SK-N-SH (cell line): ENCODE data around the gene NHSL1. TPM values are rescaled to one million over a fixed set of nuclear protein-coding genes. Genes with fewer than 3 reads are reported as not detected.

Experiments used
- CTCF ChIA-PET: fragments of 300-600, 350-600 bp; formaldehyde crosslinking; extraction: SDS; loops from one replicate; lab custom pipeline; 2021; lab: Yijun Ruan, JAX
- POLR2A ChIA-PET: fragments of 350-600 bp; sonication (Branson Sonifier 250); formaldehyde crosslinking; extraction: SDS; loops from one replicate; lab custom pipeline; 2020; ENCODE audit warnings: antibody characterized with exemption, inconsistent platforms; lab: Yijun Ruan, JAX
- DNase-seq: peaks from one replicate; pipeline ENCODE4 v3.0.0; 2012
- H2AFZ ChIP-seq: fragments of 200-600 bp; sonication (generic); 2 replicates; pipeline ENCODE4 v1.8.1; 2016; ENCODE audit warnings: antibody characterized with exemption, mild to moderate bottlenecking, low read depth
- H3F3A ChIP-seq: fragments of 200-600 bp; sonication (generic); replicated peaks from 2 replicates; pipeline ENCODE3; 2016; ENCODE audit warnings: antibody characterized with exemption, mild to moderate bottlenecking; ENCODE audit not compliant: insufficient read depth
- H3K27ac ChIP-seq, 2 experiments: fragments of 200-500 bp in 1 of 2; fragments of 200-600 bp in 1 of 2; sonication (Bioruptor generic) in 1 of 2; sonication (generic), shearing (Covaris generic) in 1 of 2; 2 replicates each; pipeline versions ENCODE4 v1.5.1 to v1.6.1; 2014 to 2016; ENCODE audit warnings: low read depth in 2 of 2, inconsistent platforms in 1 of 2, low read length in 1 of 2, mild to moderate bottlenecking in 1 of 2, mixed read lengths in 1 of 2
- H3K27me3 ChIP-seq: fragments of 200-600 bp; sonication (generic), shearing (Covaris generic); 2 replicates; pipeline ENCODE4 v1.6.1; 2016; ENCODE audit warnings: mixed run types; ENCODE audit not compliant: insufficient read depth
- H3K36me3 ChIP-seq, 2 experiments: fragments of 200-500 bp in 1 of 2; fragments of 200-600 bp in 1 of 2; sonication (Bioruptor generic) in 1 of 2; sonication (generic) in 1 of 2; replicated peaks in 1 of 2; 2 replicates each; pipeline versions ENCODE3 to v1.5.1; 2014 to 2016; ENCODE audit warnings: low read length in 1 of 2, mild to moderate bottlenecking in 1 of 2; ENCODE audit not compliant: insufficient read depth in 2 of 2, control insufficient read depth in 1 of 2
- H3K4me1 ChIP-seq, 2 experiments: fragments of 200-500 bp in 1 of 2; fragments of 200-600 bp in 1 of 2; sonication (Bioruptor generic) in 1 of 2; sonication (generic), shearing (Covaris generic) in 1 of 2; 2 replicates each; pipeline versions ENCODE4 v1.5.1 to v1.6.1; 2014 to 2016; ENCODE audit warnings: low read depth in 1 of 2, low read length in 1 of 2, mixed run types in 1 of 2; ENCODE audit not compliant: insufficient read depth in 2 of 2, control insufficient read depth in 1 of 2
- H3K4me2 ChIP-seq: fragments of 200-600 bp; sonication (generic), shearing (Covaris generic); 2 replicates; pipeline ENCODE4 v1.6.1; 2017; ENCODE audit warnings: mixed run types
- H3K4me3 ChIP-seq, 2 experiments: fragments of 200-500 bp in 1 of 2; fragments of 200-600 bp in 1 of 2; sonication (Bioruptor generic) in 1 of 2; sonication (generic), shearing (Covaris generic) in 1 of 2; 2 replicates each; pipeline versions ENCODE4 v1.5.1 to v1.8.1; 2014 to 2016; ENCODE audit warnings: low read depth in 2 of 2, inconsistent platforms in 1 of 2, low read length in 1 of 2, mild to moderate bottlenecking in 1 of 2, mixed read lengths in 1 of 2, moderate library complexity in 1 of 2
- H3K79me2 ChIP-seq: fragments of 200-600 bp; sonication (generic); 2 replicates; pipeline ENCODE4 v1.8.1; 2017; ENCODE audit warnings: mild to moderate bottlenecking; ENCODE audit not compliant: insufficient read depth
- H3K9ac ChIP-seq: fragments of 200-600 bp; sonication (generic); 2 replicates; pipeline ENCODE4 v1.6.1; 2017; ENCODE audit warnings: mixed run types
- H3K9me2 ChIP-seq: fragments of 200-600 bp; sonication (generic); 2 replicates; pipeline ENCODE4 v1.6.1; 2017; ENCODE audit warnings: mixed run types
- H3K9me3 ChIP-seq: fragments of 200-600 bp; sonication (generic); 2 replicates; pipeline ENCODE4 v1.6.1; 2017; ENCODE audit warnings: mixed run types, mild to moderate bottlenecking, moderate library complexity
- H4K20me1 ChIP-seq: fragments of 200-600 bp; sonication (generic); 2 replicates; pipeline ENCODE4 v1.6.1; 2017; ENCODE audit warnings: mild to moderate bottlenecking, mixed run types; ENCODE audit not compliant: insufficient read depth
- CHD2 ChIP-seq: fragments of 150-350 bp; IDR thresholded peaks from 2 replicates; pipeline ENCODE4 v1.6.1; 2018; ENCODE audit warnings: low read length; ENCODE audit not compliant: partially characterized antibody
- CTCF ChIP-seq: fragments of 200-600 bp; sonication (generic); IDR thresholded peaks from 2 replicates; pipeline ENCODE4 v1.6.1; 2017; ENCODE audit warnings: antibody characterized with exemption, mild to moderate bottlenecking, moderate library complexity
- EZH2phosphoT487 ChIP-seq: fragments of 200-600 bp; sonication (generic); IDR thresholded peaks from 2 replicates; pipeline ENCODE4 v1.6.1; 2017; ENCODE audit warnings: low read depth, mixed run types, mild to moderate bottlenecking, antibody characterized with exemption, moderate library complexity, borderline replicate concordance
- FOXJ3 ChIP-seq: sonication (generic); formaldehyde crosslinking; IDR thresholded peaks from 2 replicates; pipeline ENCODE4 v1.5.1; 2020; ENCODE audit warnings: mild to moderate bottlenecking, missing genetic modification reagents
- MEF2A ChIP-seq: IDR thresholded peaks from 2 replicates; pipeline ENCODE4 v1.4.0; 2012; ENCODE audit warnings: low read depth, borderline replicate concordance
- NFIC ChIP-seq: IDR thresholded peaks from 2 replicates; pipeline ENCODE4 v1.4.0; 2012; ENCODE audit warnings: borderline replicate concordance
- NRF1 ChIP-seq: IDR thresholded peaks from 2 replicates; pipeline ENCODE4 v1.6.1; 2012; ENCODE audit warnings: low read depth, mild to moderate bottlenecking, low read length
- POLR2AphosphoS5 ChIP-seq: IDR thresholded peaks from 2 replicates; pipeline ENCODE4 v1.6.1; 2012; ENCODE audit warnings: low read depth, low read length
- RAD21 ChIP-seq: IDR thresholded peaks from 2 replicates; pipeline ENCODE4 v1.6.1; 2012; ENCODE audit warnings: mild to moderate bottlenecking, low read length
- RCOR1 ChIP-seq: fragments of 150-350 bp; IDR thresholded peaks from 2 replicates; pipeline ENCODE4 v1.6.1; 2017; ENCODE audit warnings: antibody characterized with exemption, low read length
- SMC3 ChIP-seq: IDR thresholded peaks from 2 replicates; pipeline ENCODE4 v1.6.1; 2012; ENCODE audit warnings: low read depth, low read length, improper control_type of control experiment
- TCF12 ChIP-seq: IDR thresholded peaks from 2 replicates; pipeline ENCODE4 v1.4.0; 2012
- YY1 ChIP-seq: IDR thresholded peaks from 2 replicates; pipeline ENCODE4 v1.4.0; 2012; ENCODE audit warnings: low read depth, mild to moderate bottlenecking
- WGBS: methylation state at CpG from one replicate; pipeline ENCODE4 v1.1.6; 2017; ENCODE audit warnings: low lambda C conversion rate; 5-methylcytosine and 5-hydroxymethylcytosine counted together
- polyA plus RNA-seq, 3 experiments: library from polyadenylated mRNA; depleted of rRNA; stranded (reverse); fragments of >200 nt; gene quantifications; 2 replicates each; pipeline ENCODE4 v1.2.3, GENCODE V29; 2012
- TF ChIP-seq, protein P1 (sequence below): IDR thresholded peaks from 2 replicates; pipeline ENCODE4 v1.4.0; 2012; ENCODE audit warnings: low read depth
- TF ChIP-seq, protein P2 (sequence below): IDR thresholded peaks from 2 replicates; pipeline ENCODE4 v1.4.0; 2012; ENCODE audit warnings: low read depth, borderline replicate concordance

NHSL1 gene
- polyA plus RNA-seq, 1 of the 3 experiments (the other 2 are of a cell fraction): under 0.01 TPM

GRCh38 chr6:138406443-138406842 lies 92.9 kb downstream of the NHSL1 start (continued):
- TF ChIP-seq, protein P1, sequence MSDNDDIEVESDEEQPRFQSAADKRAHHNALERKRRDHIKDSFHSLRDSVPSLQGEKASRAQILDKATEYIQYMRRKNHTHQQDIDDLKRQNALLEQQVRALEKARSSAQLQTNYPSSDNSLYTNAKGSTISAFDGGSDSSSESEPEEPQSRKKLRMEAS: no peak
- no peak for TF ChIP-seq RCOR1
- no peak for TF ChIP-seq NRF1
- TF ChIP-seq SMC3: no peak
- no peak for TF ChIP-seq FOXJ3
- no peak for TF ChIP-seq CTCF

GRCh38 chr6:138405816-138406413 lies 93.4 kb downstream of the NHSL1 start:
- H3K4me1 ChIP-seq: peaks cover 0 to 8% of the 10 kb centered on the region in 2 experiments; a peak in 1 of 4 replicates
- no peaks in the 10 kb centered on the region for H3K27me3 ChIP-seq
- H3K4me2 ChIP-seq: no peak overlapping the region
- no peaks in the 10 kb centered on the region for H3K79me2 ChIP-seq
- no peak overlapping the region for H2AFZ ChIP-seq
- H3K27ac ChIP-seq: no peak overlapping the region
- no peak for TF ChIP-seq NFIC
- TF ChIP-seq MEF2A: no peak
- TF ChIP-seq YY1: no peak
- no peak for TF ChIP-seq RCOR1
- H3K9me3 ChIP-seq: no peaks in the 10 kb centered on the region
- no peaks in the 10 kb centered on the region for H3K9me2 ChIP-seq
- no peak overlapping the region for H3K9ac ChIP-seq
- no peak overlapping the region for H3K4me3 ChIP-seq
- ChIA-PET POLR2A (no interaction called here), CTCF (interaction anchor here (2.1 kb wide), 1 partner anchor 290 kb away, joined by 14 read pairs; no protein-coding TSS in a partner anchor)
- 0 out of 2 replicates have a peak, but pooled peaks cover 3% of the 10 kb centered on the region for H4K20me1 ChIP-seq
- H3K36me3 ChIP-seq: peaks cover 2 to 12% of the 10 kb centered on the region in 2 experiments
- WGBS: 95% methylated on average over 5 of the region's 5 CpGs
- peaks cover 5% of the 10 kb centered on the region for H3F3A ChIP-seq
- no peak for DNase-seq

- Histone ChIP-seq H3K9me3 (no peaks in the 10 kb centered on the region), H2AFZ (peak overlapping the region; percentile 96), H3K4me1 (peaks cover 0 to 8% of the 10 kb centered on the region in 2 experiments; a peak in 1 of 4 replicates), H3K27ac (no peak overlapping the region; a peak in 1 of 4 replicates), H3K9ac (peak overlapping the region; percentile 60; the same call in 1 of the 2 replicates), H3K79me2 (no peaks in the 10 kb centered on the region), H3K27me3 (no peaks in the 10 kb centered on the region), H4K20me1 (no peaks in the 10 kb centered on the region), H3K9me2 (no peaks in the 10 kb centered on the region), H3F3A (peaks cover 5% of the 10 kb centered on the region), H3K36me3 (peaks cover 2 to 9% of the 10 kb centered on the region in 2 experiments), H3K4me2 (peak overlapping the region; percentile 89), H3K4me3 (peak overlapping the region; percentile 74)
- 29% methylated on average over 29 of the region's 35 CpGs for WGBS
- DNase-seq: no peak
- TF ChIP-seq, protein P2, sequence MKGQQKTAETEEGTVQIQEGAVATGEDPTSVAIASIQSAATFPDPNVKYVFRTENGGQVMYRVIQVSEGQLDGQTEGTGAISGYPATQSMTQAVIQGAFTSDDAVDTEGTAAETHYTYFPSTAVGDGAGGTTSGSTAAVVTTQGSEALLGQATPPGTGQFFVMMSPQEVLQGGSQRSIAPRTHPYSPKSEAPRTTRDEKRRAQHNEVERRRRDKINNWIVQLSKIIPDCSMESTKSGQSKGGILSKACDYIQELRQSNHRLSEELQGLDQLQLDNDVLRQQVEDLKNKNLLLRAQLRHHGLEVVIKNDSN: no peak
- TF ChIP-seq YY1: no peak
- TF ChIP-seq CHD2: no peak
- TF ChIP-seq RAD21: no peak
- no peak for TF ChIP-seq TCF12
- TF ChIP-seq, protein P1: no peak
- no peak for TF ChIP-seq EZH2phosphoT487
- TF ChIP-seq CTCF: no peak
- TF ChIP-seq POLR2AphosphoS5: no peak
- ChIA-PET POLR2A (interaction anchor here (1.3 kb wide), 1 partner anchor 369 kb away, joined by 4 read pairs; the partner anchor contains the start of gene CCDC28A), CTCF (interaction anchor here (0.8 to 2.2 kb wide), 24 partner anchors 8 to 970 kb away, joined by 3 to 14 read pairs (median 4); no protein-coding TSS in a partner anchor)
These were observed 94.5 kb downstream of the NHSL1 start for GRCh38 chr6:138404666-138405337.
